Measurements from ENCODE around the gene WDFY4.

The WDFY4 gene

GRCh38 chr10:48926255-48926654 lies 241.6 kb downstream of the WDFY4 start:
- no peak for DNase-seq

- no peak for DNase-seq
Observed at GRCh38 chr10:48926764-48927540, 242.3 kb downstream of the WDFY4 start.

DNA sequence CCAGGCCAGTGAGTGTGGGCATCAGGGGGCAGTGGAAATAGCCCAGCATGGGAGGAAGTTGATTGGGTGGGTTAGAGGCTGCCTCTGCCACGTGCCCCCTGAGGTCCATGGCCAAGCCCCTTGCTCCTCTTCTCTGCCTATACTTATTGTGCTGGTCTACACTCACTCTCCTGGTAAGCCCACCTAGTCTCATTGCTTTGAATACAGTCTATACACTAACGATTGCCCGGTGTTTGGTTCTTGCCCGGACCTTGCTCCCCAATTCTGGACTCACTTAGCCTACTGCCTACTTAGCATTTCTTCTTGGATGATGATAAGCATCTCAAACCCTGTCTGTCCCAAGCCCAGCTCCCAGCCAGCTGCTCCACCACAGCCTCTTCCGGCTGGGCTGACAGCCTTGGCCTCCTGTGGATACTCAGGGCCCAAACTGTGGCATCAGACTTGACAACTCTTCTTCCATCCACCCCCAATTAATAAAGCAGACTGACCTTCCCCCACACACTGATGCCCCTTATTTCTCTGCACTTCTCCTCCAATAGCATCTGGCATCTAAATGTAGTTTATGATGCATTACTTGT lies 244.8 kb downstream of the WDFY4 start:
- DNase-seq = no peak

GRCh38 chr10:48931188-48931587 lies 246.5 kb downstream of the WDFY4 start:
- DNase-seq = peak; percentile 19 to 60 (median 46)

GRCh38 chr10:48932831-48933664 lies 248.4 kb downstream of the WDFY4 start:
- DNase-seq = no peak

GRCh38 chr10:48934672-48935501 lies 250.2 kb downstream of the WDFY4 start:
- no peak for DNase-seq

- no peak for DNase-seq
Observed at GRCh38 chr10:48935577-48935976, 250.9 kb downstream of the WDFY4 start.

DNA sequence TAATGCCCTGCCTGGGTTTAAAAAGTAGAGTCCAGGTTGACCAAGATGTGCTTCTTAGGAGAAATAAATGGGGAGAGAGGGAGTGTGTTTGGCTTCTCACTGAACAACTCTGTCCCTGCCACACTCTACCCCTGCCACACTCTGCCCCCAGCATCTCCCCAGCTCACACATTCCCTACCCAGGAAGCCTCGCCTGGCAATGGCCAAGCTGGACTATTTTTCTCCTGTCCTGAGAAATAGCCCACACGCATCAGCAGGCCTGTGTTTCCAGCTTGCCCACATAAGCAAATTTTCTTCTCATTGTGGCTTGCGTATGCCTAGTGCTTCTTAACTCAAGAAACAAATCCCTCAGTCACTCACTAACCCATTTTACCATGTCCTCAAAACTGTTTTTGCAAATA lies 253.1 kb downstream of the WDFY4 start:
- DNase-seq = no peak

- no peak for DNase-seq
Observed at GRCh38 chr10:48938281-48938680, 253.6 kb downstream of the WDFY4 start.

GRCh38 chr10:48938990-48939536 lies 254.4 kb downstream of the WDFY4 start:
- no peak for DNase-seq

- DNase-seq = no peak
Observed at GRCh38 chr10:48939790-48940325, 255.2 kb downstream of the WDFY4 start, which contains the start of gene LRRC18. LRRC18 (minus strand) TSS chr10:48939840; CDS start chr10:48914155, 25,685 bp downstream.

- DNase-seq = no peak
Observed at GRCh38 chr10:48940372-48940771, 255.7 kb downstream of the WDFY4 start.

GRCh38 chr10:48940958-48941357 lies 256.3 kb downstream of the WDFY4 start:
- no peak for DNase-seq

- DNase-seq = no peak
Observed at GRCh38 chr10:48941427-48942075, 256.9 kb downstream of the WDFY4 start.

DNA sequence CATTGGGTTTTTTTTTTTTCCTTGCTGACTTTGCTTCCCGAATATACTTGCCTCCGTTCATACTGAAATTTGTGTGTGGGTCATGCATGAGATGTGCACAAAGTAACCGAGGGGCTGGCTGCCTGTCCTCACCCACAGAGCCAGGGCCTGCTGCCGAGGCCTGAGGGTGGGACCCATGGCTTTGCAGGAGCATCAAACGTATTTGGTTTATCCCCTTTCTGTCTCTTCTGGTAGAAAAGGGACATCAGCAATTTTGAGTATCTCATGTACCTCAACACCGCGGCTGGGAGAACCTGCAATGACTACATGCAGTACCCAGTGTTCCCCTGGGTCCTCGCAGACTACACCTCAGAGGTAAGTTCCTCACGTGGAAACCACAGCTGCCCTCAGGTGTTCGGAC lies 258.4 kb downstream of the WDFY4 start:
- no peak for DNase-seq

DNA sequence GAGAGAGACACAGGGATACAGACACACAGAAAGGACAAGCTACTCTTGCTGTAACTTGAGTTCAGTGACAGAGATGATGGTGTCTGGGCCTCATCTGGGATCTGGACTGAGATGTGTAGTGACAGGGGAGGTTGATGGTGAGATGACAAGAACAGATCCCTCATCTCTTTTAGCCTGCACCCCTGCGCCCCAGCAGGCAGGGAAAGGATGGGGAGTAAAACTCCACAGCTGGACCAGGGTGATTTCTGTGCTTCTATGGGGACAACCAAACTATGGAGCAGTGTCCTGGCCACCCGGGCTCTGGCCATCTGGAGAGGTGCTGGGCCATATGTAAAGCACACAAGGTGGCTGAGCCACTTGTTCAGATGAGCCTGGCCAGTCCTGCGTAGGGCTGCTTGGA lies 259.5 kb downstream of the WDFY4 start:
- no peak for DNase-seq

DNA sequence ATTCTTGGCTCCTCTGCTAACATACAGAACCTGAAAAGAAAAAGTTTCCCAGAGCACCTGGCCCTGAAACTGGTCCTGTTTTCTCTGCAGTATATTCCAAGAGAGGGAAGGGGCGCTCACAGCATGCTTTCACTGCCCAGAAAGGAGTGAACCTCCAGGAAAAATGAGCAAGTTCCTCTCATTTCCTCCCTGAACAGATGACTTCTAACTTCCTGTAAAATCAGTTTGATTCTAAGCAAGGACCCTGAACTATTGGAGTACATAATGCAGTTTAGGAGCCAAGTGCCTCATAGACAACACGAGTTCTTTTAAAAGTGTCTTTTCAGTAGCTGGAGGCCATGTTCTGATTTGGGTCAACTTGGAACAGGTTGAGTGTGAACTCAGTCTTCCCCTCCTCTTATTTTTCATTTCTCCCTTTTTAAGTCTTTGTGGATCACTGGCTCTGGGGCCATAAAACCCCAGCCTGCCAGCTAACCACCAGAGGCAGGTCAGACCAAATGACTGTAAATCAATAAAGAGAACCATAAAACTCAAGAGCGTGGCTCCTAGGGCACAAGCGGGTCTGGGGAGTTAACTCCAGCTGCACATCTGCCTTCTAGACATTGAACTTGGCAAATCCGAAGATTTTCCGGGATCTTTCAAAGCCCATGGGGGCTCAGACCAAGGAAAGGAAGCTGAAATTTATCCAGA lies 260.9 kb downstream of the WDFY4 start:
- DNase-seq = no peak

GRCh38 chr10:48946332-48946731 lies 261.7 kb downstream of the WDFY4 start:
- DNase-seq = no peak

DNA sequence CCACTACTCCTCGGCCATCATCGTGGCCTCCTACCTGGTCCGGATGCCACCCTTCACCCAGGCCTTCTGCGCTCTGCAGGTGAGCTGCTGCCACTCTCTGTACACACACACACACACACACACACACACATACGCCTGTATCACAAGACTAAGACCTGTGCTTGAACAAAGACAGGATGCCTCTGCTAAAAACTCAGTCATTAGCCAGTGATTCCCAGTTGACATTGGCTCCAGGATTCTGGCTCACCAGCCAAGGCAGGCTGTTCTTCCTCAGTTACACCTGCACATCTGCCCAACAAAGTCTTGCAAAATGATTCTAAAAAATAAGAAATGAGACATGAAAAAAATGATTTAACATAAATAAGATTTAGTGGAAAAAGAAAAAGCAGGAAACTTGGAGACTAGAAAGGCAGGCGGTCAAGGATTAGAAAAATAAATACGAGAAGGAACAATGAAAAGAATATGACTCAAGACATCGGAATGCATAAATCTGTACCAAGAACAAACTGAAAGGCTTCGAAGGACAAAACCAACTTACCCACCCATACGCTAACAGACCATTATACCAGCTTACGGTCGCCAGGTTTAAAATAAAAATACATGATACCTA lies 262.3 kb downstream of the WDFY4 start:
- DNase-seq = no peak

Measured in suppressor macrophage (primary cell).